Ovary (tissue), 3 donors: ENCODE measurements around the gene RTF1.

Experiments
- CTCF ChIP-seq, 3 donors: fragments of 450-650 bp in 2 of 3; fragments of 200-600 bp in 1 of 3; IDR thresholded peaks; one replicate each; pipeline versions ENCODE4 v1.5.1 to v1.8.0; 2016 to 2022; ENCODE audit warnings: antibody characterized with exemption in 3 of 3, mild to moderate bottlenecking in 1 of 3
- EP300 ChIP-seq: sonication (generic); formaldehyde crosslinking; IDR thresholded peaks from one replicate; pipeline ENCODE4 v1.6.1; 2017; ENCODE audit warnings: antibody characterized with exemption
- donor health status: DM: no; HTN: no; CAD: no.

- TF ChIP-seq CTCF (IDR thresholded peaks at IDR 0.05) (no peak), EP300 (no peak)
Measured at GRCh38 chr15:41437448-41437847, 20.6 kb downstream of the RTF1 start.
